Activated naive CD8-positive, alpha-beta T cell treated with anti-CD3 and anti-CD28 coated beads for 36 hours (primary cell): ENCODE results near the gene APOL1. TPM values are rescaled to one million over a fixed set of nuclear protein-coding genes. Genes with fewer than 3 reads are reported as not detected.
A peak's percentile ranks its signal among the peaks of the same experiment; 100 is the strongest.
"Not testable (repeated sequence)": the region's sequence is repeated elsewhere in the genome, so short reads cannot be mapped to it uniquely, and the experiment has no call there.

Source experiments
- DNase-seq: peaks from one replicate; pipeline ENCODE4 v3.0.0; 2021
- H3K27ac Mint-ChIP-seq: one replicate; pipeline ENCODE4 v1.8.0; 2022; ENCODE audit warnings: mild to moderate bottlenecking, moderate library complexity, mixed read lengths
- H3K27me3 Mint-ChIP-seq: one replicate; pipeline ENCODE4 v1.8.0; 2022; ENCODE audit warnings: mild to moderate bottlenecking, mixed read lengths
- H3K36me3 Mint-ChIP-seq: one replicate; pipeline ENCODE4 v1.8.0; 2021; ENCODE audit warnings: mild to moderate bottlenecking, mixed read lengths
- H3K4me1 Mint-ChIP-seq: one replicate; pipeline ENCODE4 v1.8.0; 2021; ENCODE audit warnings: mixed read lengths
- H3K4me3 Mint-ChIP-seq: one replicate; pipeline ENCODE4 v1.8.0; 2022; ENCODE audit warnings: mild to moderate bottlenecking, moderate library complexity, mixed read lengths
- H3K9me3 Mint-ChIP-seq: one replicate; pipeline ENCODE4 v1.8.0; 2022; ENCODE audit warnings: mixed read lengths
- total RNA-seq, 2 experiments: library from RNA; stranded (reverse); gene quantifications; one replicate each; pipeline ENCODE4 v1.2.3, GENCODE V29; 2021

APOL1 gene
- total RNA-seq, 2 experiments from 2014 or later: 17.6 to 19.3 TPM

DNA sequence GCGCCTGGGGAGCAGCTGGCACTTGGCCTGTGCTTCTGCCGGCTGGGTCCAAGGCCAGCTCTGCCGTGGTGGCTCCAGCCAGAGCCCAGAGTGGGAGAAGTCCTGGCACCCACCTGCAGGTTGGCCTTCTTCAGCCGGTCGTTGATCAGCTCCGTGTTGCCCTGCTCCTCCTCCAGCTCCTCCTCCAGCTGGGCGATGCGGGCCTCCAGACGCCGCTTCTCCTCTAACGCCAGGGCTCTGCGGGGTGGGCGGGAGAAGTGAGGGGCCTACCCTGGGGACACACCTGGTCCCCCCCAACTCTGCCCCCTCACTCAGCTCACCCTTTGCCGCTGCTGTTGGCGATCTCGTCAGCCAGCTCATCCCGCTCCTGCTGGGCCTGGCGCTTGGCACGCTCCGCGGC lies 32.6 kb downstream of the APOL1 start:
- no peak overlapping the region for H3K4me3 Mint-ChIP-seq
- DNase-seq: no peak
- H3K9me3 Mint-ChIP-seq: no peaks in the 10 kb centered on the region
- peaks cover 48% of the 10 kb centered on the region for H3K36me3 Mint-ChIP-seq
- peaks cover 17% of the 10 kb centered on the region for H3K4me1 Mint-ChIP-seq
- no peaks in the 10 kb centered on the region for H3K27me3 Mint-ChIP-seq
- H3K27ac Mint-ChIP-seq: peak overlapping the region; percentile 51

DNA sequence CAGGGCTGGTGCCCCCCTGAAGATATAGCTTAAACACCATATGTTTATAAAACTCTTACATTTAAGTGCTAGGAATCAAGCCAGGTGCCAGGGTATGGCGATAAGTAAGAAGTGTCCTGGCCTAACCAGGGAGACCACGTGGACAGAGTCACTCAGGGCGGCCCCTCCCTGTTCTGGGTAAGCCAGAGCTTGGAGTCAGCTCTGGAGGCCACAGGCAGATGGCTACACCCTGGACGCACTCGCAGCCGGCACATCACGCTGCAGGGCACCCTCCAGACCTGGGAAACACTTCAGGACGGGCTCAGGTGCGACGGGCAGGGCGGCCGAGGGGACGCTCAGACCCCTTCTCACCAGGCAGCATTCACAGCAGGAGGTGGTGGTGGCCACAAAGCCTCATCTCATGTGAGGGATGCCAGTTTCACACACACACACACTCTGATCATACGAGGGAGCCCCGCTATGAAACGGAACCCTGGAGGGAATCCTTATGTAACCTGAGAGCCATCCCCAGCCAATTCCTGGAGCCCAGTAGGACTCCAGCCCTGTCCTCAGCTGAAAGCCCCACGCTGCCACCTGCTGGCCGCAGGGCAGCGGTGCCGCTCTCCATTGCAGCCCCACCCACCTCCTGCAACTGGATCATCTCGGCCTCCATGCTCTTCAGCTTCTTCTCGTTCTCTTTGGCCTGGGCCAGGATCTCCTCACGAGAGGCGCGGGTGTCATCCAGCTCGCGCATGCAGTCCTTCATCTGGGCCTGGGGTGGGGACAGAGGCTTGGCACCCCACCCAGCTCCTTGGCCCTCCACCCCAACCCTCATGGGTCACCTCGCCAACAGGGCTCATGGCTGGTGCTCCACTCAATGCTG lies 33.4 kb downstream of the APOL1 start:
- Mint-ChIP-seq H3K9me3 (no peaks in the 10 kb centered on the region), H3K4me1 (peaks cover 15% of the 10 kb centered on the region), H3K36me3 (peaks cover 52% of the 10 kb centered on the region), H3K27ac (peak overlapping the region; percentile 78), H3K4me3 (no peak overlapping the region), H3K27me3 (no peaks in the 10 kb centered on the region)
- peak; percentile 77 for DNase-seq

DNA sequence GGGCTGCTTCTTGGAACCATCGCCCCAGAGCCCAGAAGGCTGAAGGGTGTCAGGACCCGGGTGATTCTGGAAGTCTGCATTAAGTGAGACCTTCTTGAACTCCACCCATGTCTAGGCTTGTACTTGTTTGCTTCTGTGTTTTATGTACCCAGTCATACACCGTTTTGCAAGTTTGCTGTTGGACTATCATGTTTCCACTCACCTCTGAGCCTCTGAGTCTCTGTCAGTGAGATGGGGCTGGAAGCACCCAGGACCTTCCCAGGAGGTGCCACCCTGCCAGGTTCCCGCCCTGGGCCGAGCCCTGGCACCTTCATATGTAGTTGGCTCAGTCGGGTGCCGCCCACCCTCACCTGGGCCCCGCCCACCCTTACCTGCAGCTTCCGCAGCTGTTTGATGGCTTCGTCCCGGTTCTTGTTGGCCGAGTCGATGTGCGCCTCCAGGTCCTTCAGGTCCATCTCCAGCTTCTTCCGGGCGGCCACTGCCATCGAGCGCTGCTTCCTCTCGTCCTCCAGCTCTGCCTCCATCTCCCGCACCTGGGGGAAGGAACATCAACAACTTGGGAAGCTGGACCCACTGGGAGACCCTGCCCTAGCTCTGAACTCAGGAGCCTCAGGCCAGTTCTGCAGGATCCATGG lies 35.1 kb downstream of the APOL1 start:
- Mint-ChIP-seq H3K36me3 (peaks cover 59% of the 10 kb centered on the region), H3K27me3 (no peaks in the 10 kb centered on the region), H3K4me3 (no peak overlapping the region), H3K4me1 (peaks cover 21% of the 10 kb centered on the region), H3K27ac (peak overlapping the region; percentile 65), H3K9me3 (peaks cover 5% of the 10 kb centered on the region)
- DNase-seq: no peak

DNA sequence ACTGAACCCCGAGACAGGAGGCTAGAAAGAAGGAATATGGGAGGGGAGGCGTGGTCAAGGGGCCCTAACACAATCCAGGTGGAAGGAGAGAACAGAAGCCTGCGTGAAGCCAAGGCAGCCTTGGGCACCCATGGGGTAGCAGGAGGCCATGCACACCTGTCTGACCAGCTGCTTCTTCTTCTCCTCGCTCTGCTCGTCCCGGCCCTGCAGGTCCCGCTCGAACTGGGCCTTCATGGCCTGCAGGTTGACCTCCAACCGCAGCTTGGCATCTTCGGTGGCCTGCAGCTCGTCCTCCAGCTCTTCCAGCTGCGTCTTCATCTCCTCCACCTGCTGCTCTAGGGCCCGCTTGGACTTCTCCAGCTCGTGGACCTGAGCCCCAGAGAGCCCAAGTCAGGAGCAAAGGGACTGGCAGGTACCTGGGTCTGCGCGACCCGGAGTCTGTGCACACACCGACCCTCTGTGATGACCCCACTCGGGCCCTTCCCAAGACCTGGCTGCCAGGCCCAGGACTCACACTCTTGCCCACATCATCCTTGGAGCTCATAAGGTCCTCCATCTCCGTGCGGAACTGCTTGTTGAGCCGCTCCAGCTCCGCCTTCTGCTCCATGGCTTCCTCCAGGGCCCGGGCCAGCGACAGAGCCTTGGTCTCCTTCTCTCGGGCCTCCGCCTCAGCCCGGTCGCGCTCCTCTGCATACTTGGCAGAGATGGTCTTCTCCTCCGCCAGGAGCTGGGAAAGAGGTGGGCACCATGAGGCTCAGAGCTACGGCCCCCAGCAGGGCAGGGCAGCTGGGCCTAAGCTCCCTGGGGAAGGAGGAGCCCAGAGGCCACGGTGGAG lies 35.9 kb downstream of the APOL1 start:
- Mint-ChIP-seq H3K9me3 (peaks cover 5% of the 10 kb centered on the region), H3K36me3 (peaks cover 66% of the 10 kb centered on the region), H3K27ac (peak overlapping the region; percentile 80), H3K4me1 (peaks cover 21% of the 10 kb centered on the region), H3K4me3 (no peak overlapping the region), H3K27me3 (no peaks in the 10 kb centered on the region)
- DNase-seq: no peak

DNA sequence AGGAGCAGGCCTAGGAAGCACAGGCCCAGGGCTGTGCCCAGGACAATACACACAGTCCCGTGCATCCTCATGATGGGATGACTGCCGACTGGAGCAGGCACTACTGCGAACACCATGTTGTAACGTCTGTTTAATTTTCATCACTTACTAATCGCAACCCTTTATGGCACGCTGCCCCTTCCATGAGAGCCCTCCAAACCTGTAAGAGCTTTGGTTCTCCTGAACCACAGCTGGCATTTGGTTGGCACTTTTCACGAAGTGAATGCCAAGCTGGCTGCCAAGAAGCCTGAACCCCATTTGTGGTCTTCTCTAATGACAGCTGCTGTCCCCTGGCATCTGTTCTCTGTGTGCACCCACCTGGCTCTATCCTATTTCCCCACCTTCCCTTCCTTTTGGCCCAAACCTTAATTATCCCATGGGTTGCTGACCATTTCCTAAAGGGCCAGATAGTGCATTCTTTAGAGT lies 36.5 kb downstream of the APOL1 start:
- H3K36me3 Mint-ChIP-seq: peaks cover 69% of the 10 kb centered on the region
- peaks cover 5% of the 10 kb centered on the region for H3K9me3 Mint-ChIP-seq
- no peak overlapping the region for H3K4me3 Mint-ChIP-seq
- H3K27ac Mint-ChIP-seq: peak overlapping the region; percentile 80
- no peak for DNase-seq
- H3K4me1 Mint-ChIP-seq: peaks cover 19% of the 10 kb centered on the region
- no peaks in the 10 kb centered on the region for H3K27me3 Mint-ChIP-seq

DNA sequence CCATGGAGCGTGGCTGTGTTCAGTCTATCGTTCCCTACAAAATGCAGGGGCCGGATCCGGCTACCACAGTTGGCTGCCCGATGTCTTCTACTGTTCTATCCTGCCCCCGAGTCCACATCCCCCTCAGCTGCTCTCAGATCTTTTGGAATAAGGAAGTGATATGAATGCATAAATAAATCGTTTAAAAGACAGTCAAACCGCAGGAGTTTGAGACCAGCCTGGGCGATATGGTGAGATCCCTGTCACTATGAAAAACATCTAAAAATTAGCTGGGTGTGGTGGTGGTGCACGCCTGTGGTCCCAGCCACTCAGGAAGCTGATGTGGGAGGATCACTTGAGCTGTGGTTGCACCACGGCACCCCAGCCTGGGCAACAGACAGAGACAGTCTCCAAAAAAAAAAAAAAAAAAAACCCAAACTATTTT lies 37.0 kb downstream of the APOL1 start:
- H3K4me3 Mint-ChIP-seq: not testable (repeated sequence)
- H3K4me1 Mint-ChIP-seq: peaks cover 19% of the 10 kb centered on the region

DNA sequence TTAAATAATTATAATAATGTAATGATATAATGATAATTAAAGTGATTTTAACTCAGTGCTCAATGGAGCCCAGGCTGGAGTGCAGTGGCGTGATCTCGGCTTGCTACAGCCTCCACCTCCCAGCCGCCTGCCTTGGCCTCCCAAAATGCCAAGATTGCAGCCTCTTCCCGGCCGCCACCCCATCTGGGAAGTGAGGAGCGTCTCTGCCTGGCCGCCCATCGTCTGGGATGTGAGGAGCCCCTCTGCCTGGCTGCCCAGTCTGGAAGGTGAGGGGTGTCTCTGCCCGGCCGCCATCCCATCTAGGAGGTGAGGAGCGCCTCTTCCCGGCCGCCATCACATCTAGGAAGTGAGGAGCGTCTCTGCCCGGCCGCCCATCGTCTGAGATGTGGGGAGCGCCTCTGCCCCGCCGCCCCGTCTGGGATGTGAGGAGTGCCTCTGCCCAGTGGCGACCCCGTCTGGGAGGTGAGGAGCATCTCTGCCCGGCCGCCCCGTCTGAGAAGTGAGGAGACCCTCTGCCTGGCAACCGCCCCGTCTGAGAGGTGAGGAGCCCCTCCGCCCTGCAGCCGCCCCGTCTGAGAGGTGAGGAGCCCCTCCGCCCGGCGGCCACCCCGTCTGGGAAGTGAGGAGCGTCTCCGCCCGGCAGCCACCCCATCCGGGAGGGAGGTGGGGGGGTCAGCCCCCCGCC lies 37.6 kb downstream of the APOL1 start:
- peaks cover 77% of the 10 kb centered on the region for H3K36me3 Mint-ChIP-seq
- not testable (repeated sequence) for H3K9me3 Mint-ChIP-seq, H3K27ac Mint-ChIP-seq, DNase-seq, H3K27me3 Mint-ChIP-seq, H3K4me3 Mint-ChIP-seq
- peaks cover 19% of the 10 kb centered on the region for H3K4me1 Mint-ChIP-seq

More for the DNA sequence above, 37.0 kb downstream of the APOL1 start:
- not testable (repeated sequence) for H3K27me3 Mint-ChIP-seq, DNase-seq, H3K9me3 Mint-ChIP-seq
- H3K27ac Mint-ChIP-seq: peak overlapping the region; percentile 80
- peaks cover 72% of the 10 kb centered on the region for H3K36me3 Mint-ChIP-seq

DNA sequence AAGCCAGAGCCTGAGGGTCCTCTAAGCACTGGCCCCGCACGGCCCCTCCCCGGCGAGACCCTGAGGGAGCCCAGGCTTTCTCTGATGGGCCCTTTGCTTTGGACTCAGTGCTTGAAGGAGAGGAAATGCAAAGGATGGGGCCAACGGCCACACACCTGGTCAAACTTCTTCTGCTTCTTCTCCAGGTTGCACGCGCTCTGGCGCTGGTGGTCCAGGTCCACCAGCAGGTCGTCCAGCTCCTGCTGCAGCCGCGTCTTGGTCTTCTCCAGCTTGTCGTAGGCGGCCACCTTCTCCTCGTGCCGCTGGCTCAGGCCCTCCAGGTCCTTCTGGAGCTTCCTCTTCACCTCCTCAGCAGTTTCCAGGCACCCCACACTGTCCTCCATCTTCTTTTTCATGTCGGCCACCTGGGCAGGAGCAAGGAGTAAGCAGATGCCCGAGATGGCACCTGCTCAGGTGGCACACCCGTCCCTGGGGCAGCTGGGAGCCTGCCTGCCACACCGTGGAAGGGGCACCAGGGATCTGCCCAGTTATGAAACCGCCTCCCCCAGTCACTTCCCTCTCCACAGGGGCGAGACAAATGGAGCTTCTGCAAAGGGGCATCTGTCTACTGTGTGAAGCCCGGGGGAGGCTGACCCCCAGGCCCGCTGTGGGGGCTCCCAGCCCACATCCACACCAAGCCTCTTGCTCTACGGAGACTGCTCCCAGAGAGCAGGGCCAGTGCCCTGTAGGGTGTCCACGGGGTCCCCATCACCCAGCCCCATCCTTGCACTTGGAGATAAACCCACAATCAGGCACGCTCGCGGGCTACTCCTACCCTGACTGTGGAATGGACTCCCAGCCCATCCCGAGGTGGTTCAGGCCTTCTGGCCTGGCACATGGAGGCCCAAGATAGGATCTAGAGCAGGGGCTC lies 39.2 kb downstream of the APOL1 start:
- Mint-ChIP-seq H3K36me3 (peaks cover 80% of the 10 kb centered on the region), H3K27ac (peak overlapping the region; percentile 65), H3K9me3 (peaks cover 5% of the 10 kb centered on the region), H3K27me3 (no peaks in the 10 kb centered on the region), H3K4me1 (peaks cover 16% of the 10 kb centered on the region), H3K4me3 (peak overlapping the region; percentile 34)
- no peak for DNase-seq

DNA sequence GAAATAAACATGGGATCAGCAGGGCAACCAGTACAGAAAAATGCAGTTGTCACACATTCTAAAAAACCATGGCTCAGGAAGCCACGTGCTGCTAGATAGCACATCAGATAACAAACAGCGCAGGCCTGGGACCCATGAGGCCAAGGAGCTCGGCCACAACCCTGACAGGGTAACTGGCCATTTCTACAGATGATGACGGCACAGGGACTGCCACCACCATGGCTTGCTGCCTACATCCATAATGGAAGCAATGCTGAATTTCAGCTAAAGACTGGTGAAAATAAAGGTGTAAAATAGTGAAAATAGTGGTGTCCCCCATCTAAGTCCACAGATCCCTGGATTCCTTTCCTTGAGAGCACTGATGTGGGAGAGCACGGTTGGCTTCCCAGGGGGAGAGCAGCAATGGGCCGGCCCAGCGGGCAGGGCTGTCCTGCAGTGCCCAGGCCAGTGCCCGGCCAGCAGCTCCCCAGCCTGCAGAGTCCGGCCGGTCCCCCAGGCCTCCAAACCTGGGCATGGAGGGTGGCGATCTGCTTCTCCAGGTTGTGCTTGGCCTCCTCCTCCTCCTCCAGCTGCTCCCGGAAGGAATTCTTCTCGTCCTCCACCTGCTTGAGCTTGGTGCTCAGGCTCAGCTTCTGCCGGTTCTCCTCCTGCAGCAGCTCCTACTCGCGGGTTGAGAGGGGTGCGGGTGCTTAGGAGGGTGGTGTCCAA lies 40.0 kb downstream of the APOL1 start:
- Mint-ChIP-seq H3K4me1 (peaks cover 15% of the 10 kb centered on the region), H3K27ac (no peak overlapping the region), H3K4me3 (no peak overlapping the region), H3K27me3 (no peaks in the 10 kb centered on the region), H3K9me3 (peaks cover 5% of the 10 kb centered on the region), H3K36me3 (peaks cover 80% of the 10 kb centered on the region)
- DNase-seq: no peak

DNA sequence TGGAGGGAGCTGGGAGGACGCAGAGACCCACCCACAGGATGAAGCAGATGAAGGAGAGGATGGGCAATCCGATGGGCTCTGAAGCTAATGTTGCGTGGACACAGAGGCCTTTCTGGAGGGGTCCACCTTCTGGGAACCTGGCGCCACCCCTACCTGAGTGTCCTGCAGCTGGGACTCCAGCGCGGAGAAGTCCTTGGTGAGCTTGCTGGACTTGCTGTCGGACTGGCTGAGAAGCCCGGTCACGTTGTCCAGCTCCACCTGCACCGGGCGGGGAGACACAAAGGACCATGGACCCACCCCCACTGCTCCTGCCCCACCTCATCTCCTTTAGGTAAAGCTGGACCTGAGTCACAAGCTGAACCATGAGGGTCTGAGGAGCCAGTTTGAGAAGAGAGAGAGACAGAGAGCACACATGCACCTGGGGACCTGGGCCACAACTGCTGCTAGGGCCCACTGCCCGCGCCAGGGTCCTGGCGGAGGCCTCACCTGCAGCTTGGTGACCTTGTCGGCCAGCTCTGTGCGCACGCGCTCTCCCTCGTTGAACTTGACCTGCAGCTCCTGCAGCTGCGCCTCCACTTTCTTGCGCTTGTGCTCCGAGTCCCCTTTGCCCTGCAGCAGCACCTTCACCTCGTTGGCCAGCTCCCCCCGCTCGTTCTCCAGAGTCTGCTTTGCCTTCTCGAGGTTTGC lies 40.8 kb downstream of the APOL1 start:
- Mint-ChIP-seq H3K4me1 (peaks cover 13% of the 10 kb centered on the region), H3K36me3 (peaks cover 75% of the 10 kb centered on the region), H3K9me3 (peaks cover 5% of the 10 kb centered on the region), H3K27ac (no peak overlapping the region), H3K27me3 (no peaks in the 10 kb centered on the region), H3K4me3 (no peak overlapping the region)
- DNase-seq: no peak

DNA sequence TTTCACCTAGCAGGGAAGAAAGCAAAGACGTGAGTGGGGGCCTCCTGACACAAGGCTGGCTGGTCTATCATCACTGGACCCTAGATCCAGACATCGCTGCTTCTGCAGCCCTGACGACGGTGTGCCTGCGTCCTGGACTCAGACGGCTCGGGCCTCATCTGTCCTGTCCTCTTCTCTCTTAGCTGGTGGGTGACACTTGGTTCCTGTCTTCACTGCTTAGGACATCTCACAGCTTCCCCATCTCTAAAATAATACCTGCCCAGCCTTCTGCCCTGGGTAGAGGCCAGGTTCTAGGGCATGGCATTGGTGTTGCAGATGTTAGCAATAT lies 41.3 kb downstream of the APOL1 start:
- Mint-ChIP-seq H3K9me3 (peaks cover 5% of the 10 kb centered on the region), H3K4me1 (peaks cover 11% of the 10 kb centered on the region), H3K4me3 (no peak overlapping the region), H3K36me3 (peaks cover 70% of the 10 kb centered on the region), H3K27ac (no peak overlapping the region), H3K27me3 (no peaks in the 10 kb centered on the region)
- DNase-seq: no peak

DNA sequence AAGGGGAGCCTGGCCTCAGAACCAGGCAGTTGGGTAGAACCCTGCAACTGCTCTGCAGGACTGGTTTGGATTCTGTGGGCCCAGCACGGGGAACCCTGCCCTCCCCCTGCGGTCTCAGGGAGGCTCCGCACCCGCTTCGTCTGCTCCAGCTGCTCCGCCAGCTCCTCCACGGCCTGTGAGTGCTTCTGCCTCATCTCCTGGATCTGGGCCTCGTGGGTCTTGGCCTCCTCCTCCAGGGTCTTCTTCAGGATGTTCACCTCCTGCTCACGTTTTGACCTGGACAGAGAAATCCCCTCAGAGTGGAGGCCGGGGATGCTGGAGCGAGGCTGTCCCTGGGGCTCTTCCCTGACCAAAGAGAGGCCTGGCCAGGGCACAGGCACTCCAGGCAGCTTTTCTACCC lies 41.9 kb downstream of the APOL1 start:
- Mint-ChIP-seq H3K27me3 (no peaks in the 10 kb centered on the region), H3K9me3 (peaks cover 5% of the 10 kb centered on the region), H3K27ac (peak overlapping the region; percentile 66), H3K4me1 (peaks cover 8% of the 10 kb centered on the region), H3K4me3 (no peak overlapping the region), H3K36me3 (peaks cover 65% of the 10 kb centered on the region)
- no peak for DNase-seq

DNA sequence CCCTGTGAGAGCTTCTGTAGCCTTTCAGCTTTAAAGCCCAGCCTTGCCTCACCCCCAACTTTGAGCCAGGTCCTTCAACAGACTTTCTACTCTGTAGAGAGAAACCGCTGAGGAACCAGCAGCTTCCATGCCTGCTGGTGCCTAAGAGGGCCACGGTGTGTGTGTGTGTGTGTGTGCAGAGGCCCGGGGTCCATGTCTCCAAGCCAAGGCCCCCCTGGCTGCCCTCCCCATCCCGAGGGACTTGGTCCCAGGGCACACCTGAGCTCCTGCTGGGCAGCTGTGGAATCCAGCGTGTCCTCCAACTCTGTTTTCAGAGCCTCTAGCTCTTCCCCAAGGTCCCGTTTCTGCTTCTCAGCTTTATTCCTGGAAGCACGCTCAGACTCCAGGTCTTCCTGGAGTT lies 42.3 kb downstream of the APOL1 start:
- Mint-ChIP-seq H3K27ac (no peak overlapping the region), H3K27me3 (no peaks in the 10 kb centered on the region)

More for the DNA sequence above, 42.3 kb downstream of the APOL1 start:
- DNase-seq: no peak
- no peak overlapping the region for H3K4me3 Mint-ChIP-seq
- H3K4me1 Mint-ChIP-seq: peaks cover 6% of the 10 kb centered on the region
- H3K9me3 Mint-ChIP-seq: peaks cover 5% of the 10 kb centered on the region
- peaks cover 62% of the 10 kb centered on the region for H3K36me3 Mint-ChIP-seq
